Spleen (tissue), 11 donors: ENCODE measurements around the gene CUL1. TPM values are rescaled to one million over a fixed set of nuclear protein-coding genes. Genes with fewer than 3 reads are reported as not detected.

Source experiments
- DNase-seq: peaks from one replicate; pipeline ENCODE4 v3.0.0-alpha.2; 2020
- H3K27ac ChIP-seq, 8 donors: fragments of 200-600 bp; sonication (generic) in 7 of 8; 1 replicate in 4 of 8; 2 replicates in 4 of 8; pipeline versions ENCODE4 v1.5.0 to v1.8.0; 2016 to 2021; ENCODE audit warnings: inconsistent platforms in 4 of 8, mild to moderate bottlenecking in 4 of 8, moderate library complexity in 1 of 8
- H3K27me3 ChIP-seq, 7 donors: fragments of 200-600 bp; sonication (generic) in 6 of 7; replicated peaks in 1 of 7; 1 replicate in 4 of 7; 2 replicates in 3 of 7; pipeline versions ENCODE4 v1.5.0 to v1.8.0; 2016 to 2021; ENCODE audit warnings: inconsistent platforms in 3 of 7, mild to moderate bottlenecking in 1 of 7
- H3K36me3 ChIP-seq, 6 donors: fragments of 200-600 bp; sonication (generic) in 5 of 6; 1 replicate in 4 of 6; 2 replicates in 2 of 6; pipeline versions ENCODE4 v1.5.0 to v1.8.0; 2016 to 2021; ENCODE audit warnings: inconsistent platforms in 2 of 6
- H3K4me1 ChIP-seq, 6 donors: fragments of 200-600 bp; sonication (generic) in 5 of 6; 1 replicate in 3 of 6; 2 replicates in 3 of 6; pipeline versions ENCODE4 v1.5.0 to v1.8.0; 2016 to 2021; ENCODE audit warnings: inconsistent platforms in 3 of 6
- H3K4me3 ChIP-seq, 8 donors: fragments of 200-600 bp; sonication (generic) in 7 of 8; 1 replicate in 4 of 8; 2 replicates in 4 of 8; pipeline versions ENCODE4 v1.5.0 to v1.8.0; 2016 to 2021; ENCODE audit warnings: inconsistent platforms in 4 of 8, mild to moderate bottlenecking in 4 of 8, moderate library complexity in 2 of 8
- H3K9me3 ChIP-seq, 8 donors: fragments of 200-600 bp; sonication (generic) in 7 of 8; 1 replicate in 4 of 8; 2 replicates in 4 of 8; pipeline versions ENCODE4 v1.5.0 to v1.8.0; 2016 to 2021; ENCODE audit warnings: inconsistent platforms in 4 of 8
- POLR2A ChIP-seq, 3 donors: fragments of 450-650 bp; IDR thresholded peaks; one replicate each; pipeline ENCODE4 v1.5.1; 2017; ENCODE audit warnings: antibody characterized with exemption in 3 of 3, mild to moderate bottlenecking in 1 of 3
- POLR2AphosphoS5 ChIP-seq, 3 donors: sonication (generic); formaldehyde crosslinking; IDR thresholded peaks; one replicate each; pipeline ENCODE4 v1.5.1; 2017; ENCODE audit warnings: antibody characterized with exemption in 3 of 3
- WGBS, 5 donors: extraction: QIAGEN DNeasy Blood & Tissue Kit in 3 of 5; methylation state at CpG; one replicate each; pipeline versions ENCODE4 v1.1.5 to v1.1.7; 2013 to 2018; 5-methylcytosine and 5-hydroxymethylcytosine counted together
- intact Hi-C: fragments of 100-400 bp; cut with DNase I; formaldehyde crosslinking; loops from one replicate; pipeline ENCODE4 v1.15.0; 2023; ENCODE audit warnings: low total_unique reads
- polyA plus RNA-seq, 3 donors: library from polyadenylated mRNA; stranded (reverse); fragments of 200-250 nt; gene quantifications; one replicate each; pipeline ENCODE4 v1.2.1, GENCODE V29; 2013
- total RNA-seq, 7 donors: library from RNA; depleted of rRNA in 3 of 7; stranded (reverse); fragments of >200 nt in 3 of 7; fragmentation: NEBNext Ultra II Directional in 4 of 7; extraction: Animal tissue kit (Norgen Biotek cat#: 25700) in 4 of 7; gene quantifications; one replicate each; pipeline versions ENCODE4 v1.1.0 to v1.2.1, GENCODE V29; 2016 to 2021
- TF ChIP-seq, protein P1 (sequence below), 11 experiments: fragments of 200-600 bp in 7 of 11; fragments of 450-650 bp in 4 of 11; sonication (generic) in 4 of 11; IDR thresholded peaks in 8 of 11; conservative IDR thresholded peaks in 3 of 11; 1 replicate in 7 of 11; 2 replicates in 4 of 11; pipeline versions ENCODE4 v1.4.0 to v1.8.0; 2016 to 2021; ENCODE audit warnings: antibody characterized with exemption in 11 of 11, inconsistent platforms in 4 of 11, mild to moderate bottlenecking in 1 of 11
- donor health status: healthy with polysubstance abuse.
- donor health status: DM: no; HTN: no; CAD: no; lungs with moderate emphysema.
- donor health status: DM: no; HTN: no; CAD: no.
- donor health status: Bipolar disorder and iron deficiency.
- donor health status: healthy.
- donor health status: DM: no; HTN: no; CAD: no.
- donor health status: DM: yes; HTN: yes; CAD: no.

CUL1 gene
- total and polyA plus RNA-seq, 10 donors: 19.8 to 54.6 (median 42.7) TPM

GRCh38 chr7:148809856-148810255, 111.2 kb downstream of the CUL1 start:
- TF ChIP-seq, protein P1, sequence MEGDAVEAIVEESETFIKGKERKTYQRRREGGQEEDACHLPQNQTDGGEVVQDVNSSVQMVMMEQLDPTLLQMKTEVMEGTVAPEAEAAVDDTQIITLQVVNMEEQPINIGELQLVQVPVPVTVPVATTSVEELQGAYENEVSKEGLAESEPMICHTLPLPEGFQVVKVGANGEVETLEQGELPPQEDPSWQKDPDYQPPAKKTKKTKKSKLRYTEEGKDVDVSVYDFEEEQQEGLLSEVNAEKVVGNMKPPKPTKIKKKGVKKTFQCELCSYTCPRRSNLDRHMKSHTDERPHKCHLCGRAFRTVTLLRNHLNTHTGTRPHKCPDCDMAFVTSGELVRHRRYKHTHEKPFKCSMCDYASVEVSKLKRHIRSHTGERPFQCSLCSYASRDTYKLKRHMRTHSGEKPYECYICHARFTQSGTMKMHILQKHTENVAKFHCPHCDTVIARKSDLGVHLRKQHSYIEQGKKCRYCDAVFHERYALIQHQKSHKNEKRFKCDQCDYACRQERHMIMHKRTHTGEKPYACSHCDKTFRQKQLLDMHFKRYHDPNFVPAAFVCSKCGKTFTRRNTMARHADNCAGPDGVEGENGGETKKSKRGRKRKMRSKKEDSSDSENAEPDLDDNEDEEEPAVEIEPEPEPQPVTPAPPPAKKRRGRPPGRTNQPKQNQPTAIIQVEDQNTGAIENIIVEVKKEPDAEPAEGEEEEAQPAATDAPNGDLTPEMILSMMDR (IDR thresholded peaks at IDR 0.05 in 8 of 11, conservative IDR thresholded peaks at IDR 0.05 in 3 of 11): no peak
- no peak overlapping the region for H3K27ac ChIP-seq
- intact Hi-C loops: no loop called here
- WGBS, 5 donors: 74 to 92% (median 85%) methylated on average over 2 to 4 of the region's 4 CpGs
- peaks cover 0 to 12% (median 1%) of the 10 kb centered on the region in 6 donors for H3K4me1 ChIP-seq
- peaks cover 0 to 92% (median 25%) of the 10 kb centered on the region in 6 donors for H3K36me3 ChIP-seq
- H3K9me3 ChIP-seq: no peaks in the 10 kb centered on the region
- no peaks in the 10 kb centered on the region for H3K27me3 ChIP-seq
- no peak for DNase-seq
- H3K4me3 ChIP-seq: no peak overlapping the region

DNA sequence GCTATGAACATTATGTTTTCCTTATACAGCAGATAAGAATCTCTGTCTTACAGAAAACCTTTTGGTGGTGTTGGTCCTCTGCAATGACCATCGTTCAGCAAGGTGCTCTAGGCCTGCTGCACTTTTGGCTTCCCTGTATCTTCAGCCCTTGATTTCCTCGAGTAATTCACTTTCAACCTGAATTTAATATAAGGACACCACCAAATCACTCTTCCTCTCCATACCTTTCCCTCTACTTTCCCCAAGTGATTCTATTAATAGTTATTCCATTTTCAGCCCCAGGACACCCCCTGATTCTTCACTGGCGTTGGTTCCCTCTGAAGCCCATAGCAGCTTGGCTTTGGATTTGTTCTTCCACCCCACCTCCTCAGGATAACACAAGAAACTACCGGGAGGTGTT, 113.2 kb downstream of the CUL1 start:
- Histone ChIP-seq H3K4me3 (no peak overlapping the region), H3K4me1 (peaks cover 0 to 21% (median 1%) of the 10 kb centered on the region in 6 donors), H3K9me3 (no peaks in the 10 kb centered on the region), H3K27me3 (no peaks in the 10 kb centered on the region), H3K36me3 (peaks cover 0 to 94% (median 19%) of the 10 kb centered on the region in 6 donors), H3K27ac (no peak overlapping the region)
- WGBS, 5 donors: 84 to 94% (median 93%) methylated on average over 4 of the region's 4 CpGs
- TF ChIP-seq, protein P1 (IDR thresholded peaks at IDR 0.05 in 8 of 11, conservative IDR thresholded peaks at IDR 0.05 in 3 of 11): no peak
- TF ChIP-seq POLR2A (IDR thresholded peaks at IDR 0.05): no peak
- no peak for TF ChIP-seq POLR2AphosphoS5 (IDR thresholded peaks at IDR 0.05)
- intact Hi-C loops: no loop called here
- DNase-seq: no peak

- Histone ChIP-seq H3K9me3 (no peaks in the 10 kb centered on the region), H3K36me3 (peaks cover 0 to 94% (median 10%) of the 10 kb centered on the region in 6 donors), H3K27ac (no peak overlapping the region), H3K27me3 (no peaks in the 10 kb centered on the region), H3K4me3 (no peak overlapping the region), H3K4me1 (peaks cover 0 to 21% (median 1%) of the 10 kb centered on the region in 6 donors)
- 77 to 86% (median 82%) methylated on average over 9 of the region's 9 CpGs for WGBS, 5 donors
- no peak for DNase-seq
- intact Hi-C loops: no loop called here
- TF ChIP-seq, protein P1 (IDR thresholded peaks at IDR 0.05 in 8 of 11, conservative IDR thresholded peaks at IDR 0.05 in 3 of 11): no peak
- TF ChIP-seq POLR2A (IDR thresholded peaks at IDR 0.05) (no peak), POLR2AphosphoS5 (IDR thresholded peaks at IDR 0.05) (no peak)
These were observed 115.2 kb downstream of the CUL1 start for GRCh38 chr7:148813890-148814289.

GRCh38 chr7:148814922-148815559, 116.3 kb downstream of the CUL1 start:
- Histone ChIP-seq H3K27ac (no peak overlapping the region), H3K36me3 (peaks cover 0 to 87% (median 4%) of the 10 kb centered on the region in 6 donors), H3K4me1 (peaks cover 0 to 21% (median 1%) of the 10 kb centered on the region in 6 donors), H3K4me3 (no peak overlapping the region), H3K9me3 (no peaks in the 10 kb centered on the region), H3K27me3 (no peaks in the 10 kb centered on the region)
- intact Hi-C loops: no loop called here
- DNase-seq: no peak
- TF ChIP-seq, protein P1 (IDR thresholded peaks at IDR 0.05 in 8 of 11, conservative IDR thresholded peaks at IDR 0.05 in 3 of 11): no peak
- no peak for TF ChIP-seq POLR2A (IDR thresholded peaks at IDR 0.05)
- TF ChIP-seq POLR2AphosphoS5 (IDR thresholded peaks at IDR 0.05): no peak
- WGBS, 5 donors: 85 to 90% (median 89%) methylated on average over 10 of the region's 10 CpGs
